Measurements from ENCODE around the gene KDM4F. TPM values are rescaled to one million over a fixed set of nuclear protein-coding genes. Genes with fewer than 3 reads are reported as not detected.
"Not testable (repeated sequence)": the region's sequence is repeated elsewhere in the genome, so short reads cannot be mapped to it uniquely, and the experiment has no call there.

KDM4F gene
- polyA plus RNA-seq (not detected in 2 replicates), polyA minus RNA-seq (not detected in 2 replicates)

DNA sequence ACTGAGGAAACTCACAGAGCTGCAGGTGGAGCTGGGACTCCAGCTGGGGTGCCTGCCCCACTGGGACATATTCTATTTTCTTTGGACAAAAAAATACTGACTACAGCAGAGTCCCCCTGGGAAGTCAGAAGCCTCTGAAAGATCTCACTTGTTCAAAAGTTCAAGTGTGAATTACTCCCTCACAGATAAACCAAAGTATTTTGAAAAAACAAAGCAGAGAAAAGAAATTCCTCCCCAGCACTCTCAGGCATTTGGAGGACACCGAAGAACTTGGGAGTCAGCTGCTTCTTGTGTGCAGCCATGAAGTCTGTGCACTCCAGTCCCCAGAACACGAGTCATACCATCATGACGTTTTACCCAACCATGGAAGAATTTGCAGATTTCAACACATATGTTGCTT lies at the start of gene KDM4F:
Gene KDM4F, plus strand, starts transcription at position 301 of the 400 bp plus-strand sequence.
- not testable (repeated sequence) for H3K9ac ChIP-seq (ENCODE audit: low read length); H3K27ac ChIP-seq (ENCODE audit: low read length); H3K79me2 ChIP-seq (replicated peaks; ENCODE audit: insufficient read depth, low read length); H3K4me2 ChIP-seq (ENCODE audit: low read length); H3K4me3 ChIP-seq (ENCODE audit: low read length); H3K9me2 ChIP-seq (ENCODE audit: insufficient read depth, low read length); H3K9me3 ChIP-seq (ENCODE audit: low read length); H4K20me1 ChIP-seq (ENCODE audit: insufficient read depth); H3K27me3 ChIP-seq (ENCODE audit: insufficient read depth, low read depth, low read length); H2AFZ ChIP-seq (ENCODE audit: low read depth, low read length); H3K36me3 ChIP-seq (ENCODE audit: insufficient read depth, low read length); H3F3A ChIP-seq (ENCODE audit: insufficient read depth, low read length, poor library complexity, severe bottlenecking)

DNA sequence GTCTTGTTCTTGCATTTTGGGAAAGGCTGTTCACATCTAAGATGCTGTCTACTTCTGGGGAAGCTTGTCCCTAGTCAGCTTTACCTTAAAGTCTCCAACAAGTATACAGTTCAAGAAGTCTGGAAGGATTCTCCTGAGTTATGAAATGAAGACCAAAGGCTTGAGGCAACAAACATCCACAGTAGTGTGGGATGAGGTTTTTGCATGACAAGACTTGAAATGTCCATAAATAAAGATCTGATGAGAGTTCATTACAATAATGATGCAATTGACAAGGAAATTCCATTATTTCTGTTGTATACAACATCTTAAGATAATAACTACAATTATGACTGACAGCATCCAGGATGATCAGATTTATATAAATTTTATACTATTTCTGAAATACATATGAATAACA lies 45.5 kb upstream of the KDM4F start:
- Histone ChIP-seq H3K9me2 (ENCODE audit: insufficient read depth, low read length) (no peaks in the 10 kb centered on the region), H2AFZ (ENCODE audit: low read depth, low read length) (no peak overlapping the region), H3K27me3 (ENCODE audit: insufficient read depth, low read depth, low read length) (no peaks in the 10 kb centered on the region), H4K20me1 (ENCODE audit: insufficient read depth) (no peaks in the 10 kb centered on the region), H3F3A (ENCODE audit: insufficient read depth, low read length, poor library complexity, severe bottlenecking) (peaks cover 2% of the 10 kb centered on the region), H3K4me3 (ENCODE audit: low read length) (no peak overlapping the region), H3K36me3 (ENCODE audit: insufficient read depth, low read length) (no peaks in the 10 kb centered on the region), H3K79me2 (replicated peaks; ENCODE audit: insufficient read depth, low read length) (no peaks in the 10 kb centered on the region), H3K4me2 (ENCODE audit: low read length) (no peak overlapping the region), H3K27ac (ENCODE audit: low read length) (no peak overlapping the region), H3K9ac (ENCODE audit: low read length) (no peak overlapping the region), H3K9me3 (ENCODE audit: low read length) (no peaks in the 10 kb centered on the region)
- TF ChIP-seq, protein P1, sequence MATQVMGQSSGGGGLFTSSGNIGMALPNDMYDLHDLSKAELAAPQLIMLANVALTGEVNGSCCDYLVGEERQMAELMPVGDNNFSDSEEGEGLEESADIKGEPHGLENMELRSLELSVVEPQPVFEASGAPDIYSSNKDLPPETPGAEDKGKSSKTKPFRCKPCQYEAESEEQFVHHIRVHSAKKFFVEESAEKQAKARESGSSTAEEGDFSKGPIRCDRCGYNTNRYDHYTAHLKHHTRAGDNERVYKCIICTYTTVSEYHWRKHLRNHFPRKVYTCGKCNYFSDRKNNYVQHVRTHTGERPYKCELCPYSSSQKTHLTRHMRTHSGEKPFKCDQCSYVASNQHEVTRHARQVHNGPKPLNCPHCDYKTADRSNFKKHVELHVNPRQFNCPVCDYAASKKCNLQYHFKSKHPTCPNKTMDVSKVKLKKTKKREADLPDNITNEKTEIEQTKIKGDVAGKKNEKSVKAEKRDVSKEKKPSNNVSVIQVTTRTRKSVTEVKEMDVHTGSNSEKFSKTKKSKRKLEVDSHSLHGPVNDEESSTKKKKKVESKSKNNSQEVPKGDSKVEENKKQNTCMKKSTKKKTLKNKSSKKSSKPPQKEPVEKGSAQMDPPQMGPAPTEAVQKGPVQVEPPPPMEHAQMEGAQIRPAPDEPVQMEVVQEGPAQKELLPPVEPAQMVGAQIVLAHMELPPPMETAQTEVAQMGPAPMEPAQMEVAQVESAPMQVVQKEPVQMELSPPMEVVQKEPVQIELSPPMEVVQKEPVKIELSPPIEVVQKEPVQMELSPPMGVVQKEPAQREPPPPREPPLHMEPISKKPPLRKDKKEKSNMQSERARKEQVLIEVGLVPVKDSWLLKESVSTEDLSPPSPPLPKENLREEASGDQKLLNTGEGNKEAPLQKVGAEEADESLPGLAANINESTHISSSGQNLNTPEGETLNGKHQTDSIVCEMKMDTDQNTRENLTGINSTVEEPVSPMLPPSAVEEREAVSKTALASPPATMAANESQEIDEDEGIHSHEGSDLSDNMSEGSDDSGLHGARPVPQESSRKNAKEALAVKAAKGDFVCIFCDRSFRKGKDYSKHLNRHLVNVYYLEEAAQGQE (IDR thresholded peaks at IDR 0.05; ENCODE audit: borderline replicate concordance): no peak
- TF ChIP-seq SMC3 (conservative IDR thresholded peaks at IDR 0.05; ENCODE audit: poor library complexity): no peak
- TF ChIP-seq EZH2 (IDR thresholded peaks at IDR 0.05; ENCODE audit: borderline replicate concordance, insufficient read depth, low read length, poor library complexity, severe bottlenecking): no peak
- TF ChIP-seq POLR2AphosphoS5 (IDR thresholded peaks at IDR 0.05): no peak
- no peak for TF ChIP-seq MXI1 (conservative IDR thresholded peaks at IDR 0.05; ENCODE audit: poor library complexity, severe bottlenecking)
- TF ChIP-seq RAD21 (conservative IDR thresholded peaks at IDR 0.05): no peak
- no peak for TF ChIP-seq TAF1 (IDR thresholded peaks at IDR 0.05; ENCODE audit: low read depth)
- no peak for TF ChIP-seq EP300 (conservative IDR thresholded peaks at IDR 0.05; ENCODE audit: poor library complexity, severe bottlenecking)
- TF ChIP-seq, protein P2, sequence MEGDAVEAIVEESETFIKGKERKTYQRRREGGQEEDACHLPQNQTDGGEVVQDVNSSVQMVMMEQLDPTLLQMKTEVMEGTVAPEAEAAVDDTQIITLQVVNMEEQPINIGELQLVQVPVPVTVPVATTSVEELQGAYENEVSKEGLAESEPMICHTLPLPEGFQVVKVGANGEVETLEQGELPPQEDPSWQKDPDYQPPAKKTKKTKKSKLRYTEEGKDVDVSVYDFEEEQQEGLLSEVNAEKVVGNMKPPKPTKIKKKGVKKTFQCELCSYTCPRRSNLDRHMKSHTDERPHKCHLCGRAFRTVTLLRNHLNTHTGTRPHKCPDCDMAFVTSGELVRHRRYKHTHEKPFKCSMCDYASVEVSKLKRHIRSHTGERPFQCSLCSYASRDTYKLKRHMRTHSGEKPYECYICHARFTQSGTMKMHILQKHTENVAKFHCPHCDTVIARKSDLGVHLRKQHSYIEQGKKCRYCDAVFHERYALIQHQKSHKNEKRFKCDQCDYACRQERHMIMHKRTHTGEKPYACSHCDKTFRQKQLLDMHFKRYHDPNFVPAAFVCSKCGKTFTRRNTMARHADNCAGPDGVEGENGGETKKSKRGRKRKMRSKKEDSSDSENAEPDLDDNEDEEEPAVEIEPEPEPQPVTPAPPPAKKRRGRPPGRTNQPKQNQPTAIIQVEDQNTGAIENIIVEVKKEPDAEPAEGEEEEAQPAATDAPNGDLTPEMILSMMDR (IDR thresholded peaks at IDR 0.05; ENCODE audit: poor library complexity, severe bottlenecking): no peak

DNA sequence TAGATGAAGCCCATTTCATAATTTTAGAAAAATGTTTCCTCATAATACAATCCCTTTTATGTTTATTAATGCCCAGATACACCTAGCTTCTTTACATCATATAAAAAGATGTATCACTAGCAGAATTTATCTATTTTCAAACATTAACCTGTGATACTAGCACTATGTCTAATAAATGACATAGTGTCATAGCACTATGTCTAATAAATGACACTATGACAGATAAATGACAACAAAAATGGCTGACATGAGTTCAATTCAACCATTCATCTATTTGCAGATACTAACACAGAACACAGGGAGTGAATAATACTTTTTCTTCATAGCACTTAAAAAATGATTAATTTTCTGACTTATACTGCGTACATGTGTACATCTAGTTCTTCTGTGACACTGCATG lies 43.6 kb upstream of the KDM4F start:
- Histone ChIP-seq H4K20me1 (ENCODE audit: insufficient read depth) (no peaks in the 10 kb centered on the region), H3K36me3 (ENCODE audit: insufficient read depth, low read length) (no peaks in the 10 kb centered on the region), H3K27me3 (ENCODE audit: insufficient read depth, low read depth, low read length) (no peaks in the 10 kb centered on the region), H2AFZ (ENCODE audit: low read depth, low read length) (no peak overlapping the region), H3K9me2 (ENCODE audit: insufficient read depth, low read length) (no peaks in the 10 kb centered on the region), H3K79me2 (replicated peaks; ENCODE audit: insufficient read depth, low read length) (no peaks in the 10 kb centered on the region), H3K4me3 (ENCODE audit: low read length) (no peak overlapping the region), H3K9me3 (ENCODE audit: low read length) (no peaks in the 10 kb centered on the region), H3F3A (ENCODE audit: insufficient read depth, low read length, poor library complexity, severe bottlenecking) (peaks cover 2% of the 10 kb centered on the region), H3K9ac (ENCODE audit: low read length) (no peak overlapping the region), H3K4me2 (ENCODE audit: low read length) (no peak overlapping the region), H3K27ac (ENCODE audit: low read length) (no peak overlapping the region)
- TF ChIP-seq TAF1 (IDR thresholded peaks at IDR 0.05; ENCODE audit: low read depth) (no peak), POLR2AphosphoS5 (IDR thresholded peaks at IDR 0.05) (peak; percentile 61), SMC3 (conservative IDR thresholded peaks at IDR 0.05; ENCODE audit: poor library complexity) (no peak), MXI1 (conservative IDR thresholded peaks at IDR 0.05; ENCODE audit: poor library complexity, severe bottlenecking) (no peak), EP300 (conservative IDR thresholded peaks at IDR 0.05; ENCODE audit: poor library complexity, severe bottlenecking) (peak; percentile 95), EZH2 (IDR thresholded peaks at IDR 0.05; ENCODE audit: borderline replicate concordance, insufficient read depth, low read length, poor library complexity, severe bottlenecking) (no peak), RAD21 (conservative IDR thresholded peaks at IDR 0.05) (no peak)
- TF ChIP-seq, protein P1 (IDR thresholded peaks at IDR 0.05; ENCODE audit: borderline replicate concordance): no peak
- TF ChIP-seq, protein P2 (IDR thresholded peaks at IDR 0.05; ENCODE audit: poor library complexity, severe bottlenecking): no peak

Measured in neural cell (in vitro differentiated cells).